C1 segment of cervical spinal cord (tissue), 14 donors: Measurements from ENCODE around the gene SYNPO.

Experiments
- DNase-seq, 14 donors: peaks; one replicate each; lab custom pipeline; 2025; lab: John Stamatoyannopoulos, UW

Gene SYNPO

DNA sequence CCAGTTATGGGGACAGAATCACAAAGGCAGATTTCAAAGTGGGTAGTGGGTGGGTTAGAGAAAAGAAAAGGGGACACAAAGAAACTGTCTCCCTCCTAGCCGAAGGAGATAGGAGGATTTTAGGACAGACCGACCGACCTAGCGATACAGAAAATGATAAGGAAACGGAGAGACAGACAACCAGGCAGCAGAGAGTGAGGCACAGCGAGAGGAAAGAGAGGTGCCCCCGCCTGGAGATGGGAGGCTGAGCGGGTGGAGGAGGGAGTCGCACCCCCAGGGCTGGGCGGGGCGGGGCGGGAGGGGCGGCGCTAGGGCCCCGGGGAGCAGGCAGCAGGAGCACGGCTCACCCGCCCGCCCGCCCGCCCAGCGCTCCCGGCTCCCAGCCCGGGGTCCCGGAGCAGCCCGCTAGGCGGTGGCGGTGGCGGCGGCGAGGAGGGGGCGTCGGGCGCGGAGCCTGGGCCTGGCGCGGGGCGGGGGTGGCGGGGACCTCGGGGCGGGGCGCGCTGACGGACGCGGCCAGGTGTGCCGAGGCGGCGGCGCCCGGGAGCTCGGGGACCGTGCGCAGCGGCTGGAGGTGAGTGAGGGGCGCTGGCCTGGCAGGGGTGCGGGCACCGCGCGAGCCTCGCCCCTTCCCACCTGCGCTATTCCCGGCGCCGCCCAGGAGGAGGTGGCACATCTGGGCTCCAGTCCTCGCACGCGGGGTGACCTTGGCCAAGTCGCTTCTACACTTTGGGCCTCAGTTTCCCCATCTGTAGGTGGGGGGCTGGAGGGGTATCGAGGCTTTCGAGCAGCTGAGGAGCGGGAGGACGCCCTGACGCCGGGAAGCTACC is 15.9 kb upstream of the SYNPO start:
- no peak for DNase-seq

DNA sequence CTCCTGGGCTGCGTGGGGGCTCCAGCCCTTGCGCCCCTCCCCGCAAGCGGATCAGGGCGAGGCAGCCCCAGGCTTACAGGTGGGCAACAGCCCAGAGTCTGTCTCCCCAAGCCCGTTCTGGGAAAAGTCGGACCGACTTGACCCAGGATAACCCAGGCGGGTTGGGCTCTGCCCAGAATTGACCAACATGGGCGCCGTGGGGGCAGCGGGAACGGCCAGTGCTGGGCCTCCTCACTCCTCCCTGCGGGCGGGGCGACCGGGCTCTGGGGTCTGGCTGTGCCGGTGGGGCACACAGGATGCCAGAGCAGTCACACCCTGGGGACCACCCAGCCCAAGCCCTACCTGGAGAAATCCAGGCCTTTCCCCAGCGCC is 15.3 kb upstream of the SYNPO start:
- peak in 1 of 14 donors; percentile 42 for DNase-seq

GRCh38 chr5:150625831-150626746 is 14.4 kb upstream of the SYNPO start:
- peak in 1 of 14 donors; percentile 33 for DNase-seq

DNA sequence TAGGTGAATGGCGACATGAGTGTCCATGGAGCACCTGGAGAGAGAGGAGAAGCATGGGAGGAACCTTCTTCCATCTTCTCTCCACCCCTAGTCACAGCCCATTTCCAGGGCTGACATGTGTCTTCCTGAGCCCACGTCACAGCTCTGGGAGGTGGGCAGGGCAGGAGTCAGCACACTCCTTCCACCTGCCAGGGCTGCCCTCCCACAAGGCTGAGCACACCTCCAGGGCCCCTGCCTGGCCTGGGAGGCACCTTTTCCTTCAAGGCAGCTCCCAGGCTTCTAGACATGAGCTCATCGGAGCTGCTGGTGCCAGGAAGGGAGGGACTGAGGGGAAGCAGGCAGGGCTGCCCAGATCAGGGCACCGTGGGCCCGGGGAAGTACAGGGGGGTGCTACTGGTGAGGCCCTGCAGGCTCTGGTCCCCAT is 13.6 kb upstream of the SYNPO start:
- DNase-seq: peak in 1 of 14 donors; percentile 44

DNA sequence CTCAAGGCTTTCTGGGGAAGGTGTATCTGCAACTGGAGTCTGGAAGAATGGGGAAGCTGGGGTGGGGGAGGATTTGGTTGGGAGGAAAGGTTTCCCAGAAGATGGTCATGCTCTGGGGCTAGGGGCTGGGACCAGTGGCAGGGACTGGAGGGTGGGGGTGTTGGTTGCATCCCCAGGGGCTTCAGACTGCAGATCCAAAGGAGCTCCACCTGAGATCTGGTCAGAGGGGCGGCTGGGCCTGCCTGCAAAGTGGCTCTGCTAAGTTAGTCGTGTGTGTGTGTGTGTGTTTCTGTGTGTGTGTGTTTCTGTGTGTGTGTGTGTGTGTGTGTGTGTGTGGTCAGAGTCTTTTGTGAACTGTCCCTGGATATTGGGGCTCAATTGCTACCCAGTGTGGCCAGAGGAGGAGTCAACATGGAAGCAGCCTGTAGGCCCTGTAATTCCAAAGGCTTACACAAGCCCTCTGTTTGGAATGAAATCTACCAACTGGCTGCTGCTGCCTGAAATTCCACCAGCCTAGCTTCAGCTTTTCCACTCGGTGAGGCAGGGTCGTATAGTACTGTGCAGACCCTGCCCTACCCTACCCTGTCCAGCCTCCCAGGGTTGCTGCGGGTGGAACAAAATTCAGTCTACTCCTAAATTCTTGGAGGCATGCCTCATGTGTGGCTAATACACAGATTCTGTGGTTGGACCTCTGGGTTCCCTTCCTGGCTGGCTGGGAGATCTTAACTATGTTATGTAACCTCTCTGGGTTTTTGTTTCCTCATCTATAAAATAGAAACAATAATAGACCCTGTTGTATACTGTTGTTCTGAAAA is 12.5 kb upstream of the SYNPO start:
- no peak for DNase-seq

DNA sequence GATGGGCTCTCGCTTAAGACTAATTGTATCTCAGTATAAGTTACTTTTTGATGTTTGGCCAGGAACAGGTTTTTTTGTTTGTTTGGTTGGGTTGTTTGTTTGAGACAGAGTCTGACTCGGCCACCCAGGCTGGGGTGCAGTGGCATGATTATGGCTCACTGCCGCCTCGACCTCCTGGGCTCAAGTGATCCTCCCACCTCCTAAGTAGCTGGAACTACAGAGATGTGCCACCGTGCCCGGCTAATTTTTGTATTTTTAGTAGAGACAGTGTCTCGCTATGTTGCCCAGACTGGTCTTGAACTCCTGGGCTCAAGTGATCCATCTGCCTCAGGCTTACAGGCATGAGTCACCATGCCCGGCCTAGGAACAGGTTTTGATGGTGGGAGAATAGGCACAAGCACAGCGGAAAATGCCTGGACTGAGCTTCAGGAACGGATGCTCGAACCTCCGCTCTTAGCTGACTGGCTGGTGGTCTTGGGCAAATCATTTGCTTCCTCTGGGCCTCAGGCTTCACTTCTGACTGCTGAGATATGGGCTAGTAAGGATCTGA is 11.4 kb upstream of the SYNPO start:
- DNase-seq: no peak

DNA sequence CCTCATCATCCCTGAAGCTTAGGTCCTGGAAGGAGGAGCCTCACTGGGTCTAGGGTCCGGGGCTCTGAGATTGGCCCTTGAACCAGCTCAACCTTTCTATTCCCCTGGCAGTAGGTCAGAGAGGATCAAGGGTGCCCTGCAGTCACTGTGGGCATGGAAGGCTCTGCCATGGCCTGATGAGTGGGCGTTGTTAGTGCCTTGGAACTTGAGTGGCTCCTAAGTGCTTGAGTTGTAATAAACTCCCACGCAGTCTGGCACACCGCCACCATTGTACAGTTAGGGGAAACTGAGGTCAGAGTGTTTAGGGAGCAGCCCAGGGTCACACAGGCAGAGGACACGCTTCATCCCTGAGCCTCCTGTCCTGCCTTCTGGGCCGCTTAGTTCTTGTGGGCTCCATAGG is 10.4 kb upstream of the SYNPO start:
- no peak for DNase-seq

GRCh38 chr5:150630461-150631325 is 9.8 kb upstream of the SYNPO start:
- no peak for DNase-seq

DNA sequence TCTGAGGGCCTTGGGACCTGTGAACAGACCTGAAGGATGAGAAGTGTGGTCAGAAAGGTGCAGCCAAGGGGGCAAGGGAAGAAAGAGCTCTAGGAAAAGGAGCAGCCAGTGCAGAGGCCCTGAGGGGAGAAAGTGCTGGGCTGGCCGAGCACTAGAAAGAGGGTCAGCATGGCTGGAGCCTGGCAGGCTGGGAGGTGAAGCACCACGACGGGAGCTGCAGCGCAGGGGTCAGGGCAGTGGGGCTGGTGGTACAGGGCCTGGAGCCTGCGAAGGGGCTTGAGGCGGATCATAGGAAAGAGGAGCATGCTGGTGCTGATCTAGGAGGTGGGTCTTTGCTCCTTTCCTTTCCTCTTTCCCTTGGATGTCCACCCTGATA is 9.1 kb upstream of the SYNPO start:
- no peak for DNase-seq

DNA sequence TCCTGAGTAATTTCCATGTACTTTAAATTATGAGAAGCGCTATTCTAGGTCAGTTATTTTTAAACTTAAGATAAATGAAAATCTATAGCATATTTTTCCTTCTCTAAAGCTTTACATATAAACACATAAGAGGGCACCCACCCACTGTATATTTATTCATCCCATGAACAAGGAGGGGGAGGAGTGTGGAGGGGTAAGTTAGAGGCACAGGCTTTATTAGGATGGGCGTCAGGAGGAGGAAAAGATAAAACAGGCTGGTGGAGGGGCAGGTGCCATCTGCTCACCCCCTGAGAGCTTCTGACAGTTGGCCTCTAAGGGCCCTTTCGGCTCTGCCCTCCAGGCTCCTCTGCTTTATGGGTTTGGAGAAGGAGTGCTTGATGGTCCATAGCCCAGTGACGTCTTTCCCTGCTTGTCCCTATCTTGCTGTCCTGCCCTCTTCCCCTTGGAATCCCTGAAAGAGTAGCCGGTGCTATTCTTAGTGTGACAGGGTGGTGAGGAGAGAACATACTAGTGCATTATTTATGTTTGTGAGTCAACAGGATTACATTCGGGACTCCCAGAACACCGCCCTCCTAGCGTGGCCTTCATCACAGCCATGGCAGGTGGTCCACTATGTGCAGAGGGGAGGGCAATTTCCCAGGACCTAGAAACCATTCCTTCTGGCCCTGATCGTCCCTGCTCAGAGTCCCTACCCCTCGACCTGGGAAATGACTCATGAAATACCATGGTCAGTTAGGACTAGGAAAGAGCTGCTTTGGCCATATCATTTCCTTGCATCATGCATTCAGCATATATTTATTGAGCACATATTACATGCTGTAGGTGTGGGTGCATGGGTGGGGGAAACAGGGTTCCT is 7.9 kb upstream of the SYNPO start:
- no peak for DNase-seq

- DNase-seq: no peak
Measured at GRCh38 chr5:150633429-150633828, 7.0 kb upstream of the SYNPO start.

- peak in 2 of 14 donors; percentile 23 to 66 for DNase-seq
Measured at GRCh38 chr5:150636391-150637244, 3.8 kb upstream of the SYNPO start.

DNA sequence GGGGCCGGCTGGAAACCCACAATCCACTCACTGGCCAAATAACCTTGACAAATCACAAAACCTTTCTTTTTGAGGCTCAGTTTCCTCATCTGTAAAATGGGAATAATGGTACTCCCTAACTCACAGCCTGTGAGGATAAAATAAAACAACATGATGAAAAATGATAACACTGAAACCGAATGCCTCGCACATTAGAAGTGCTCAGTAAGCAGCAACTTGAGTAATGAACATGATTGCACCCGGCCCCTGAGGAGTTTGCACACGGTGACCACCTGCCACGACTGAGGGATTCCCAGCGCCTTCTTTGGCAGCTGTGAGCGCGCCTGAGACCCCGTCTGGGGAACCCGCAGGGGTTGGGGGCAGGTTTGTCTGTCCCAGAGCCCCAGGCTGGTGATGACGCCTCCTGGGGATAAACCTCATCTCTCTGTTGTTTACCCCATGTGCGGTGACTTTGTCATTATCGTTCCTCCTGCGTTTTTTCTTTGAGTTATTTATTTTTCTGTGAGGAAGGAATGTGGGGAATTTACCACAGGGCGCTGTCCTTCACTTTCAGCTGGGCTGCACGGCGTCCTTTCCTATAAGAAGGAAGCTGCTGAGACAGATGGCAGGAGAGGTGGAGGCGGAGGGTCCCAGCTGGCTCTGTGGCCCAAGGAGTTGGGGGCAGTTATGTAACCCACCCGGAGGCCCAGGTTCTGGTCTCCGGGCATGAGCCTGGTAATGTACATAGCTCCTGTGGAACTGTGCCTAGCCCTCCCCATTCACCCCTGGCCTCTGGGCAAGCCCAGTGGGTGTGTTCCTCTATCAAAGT is 3.0 kb upstream of the SYNPO start:
- DNase-seq: no peak

- DNase-seq: no peak
Measured at GRCh38 chr5:150638053-150638444, 2.4 kb upstream of the SYNPO start.

DNA sequence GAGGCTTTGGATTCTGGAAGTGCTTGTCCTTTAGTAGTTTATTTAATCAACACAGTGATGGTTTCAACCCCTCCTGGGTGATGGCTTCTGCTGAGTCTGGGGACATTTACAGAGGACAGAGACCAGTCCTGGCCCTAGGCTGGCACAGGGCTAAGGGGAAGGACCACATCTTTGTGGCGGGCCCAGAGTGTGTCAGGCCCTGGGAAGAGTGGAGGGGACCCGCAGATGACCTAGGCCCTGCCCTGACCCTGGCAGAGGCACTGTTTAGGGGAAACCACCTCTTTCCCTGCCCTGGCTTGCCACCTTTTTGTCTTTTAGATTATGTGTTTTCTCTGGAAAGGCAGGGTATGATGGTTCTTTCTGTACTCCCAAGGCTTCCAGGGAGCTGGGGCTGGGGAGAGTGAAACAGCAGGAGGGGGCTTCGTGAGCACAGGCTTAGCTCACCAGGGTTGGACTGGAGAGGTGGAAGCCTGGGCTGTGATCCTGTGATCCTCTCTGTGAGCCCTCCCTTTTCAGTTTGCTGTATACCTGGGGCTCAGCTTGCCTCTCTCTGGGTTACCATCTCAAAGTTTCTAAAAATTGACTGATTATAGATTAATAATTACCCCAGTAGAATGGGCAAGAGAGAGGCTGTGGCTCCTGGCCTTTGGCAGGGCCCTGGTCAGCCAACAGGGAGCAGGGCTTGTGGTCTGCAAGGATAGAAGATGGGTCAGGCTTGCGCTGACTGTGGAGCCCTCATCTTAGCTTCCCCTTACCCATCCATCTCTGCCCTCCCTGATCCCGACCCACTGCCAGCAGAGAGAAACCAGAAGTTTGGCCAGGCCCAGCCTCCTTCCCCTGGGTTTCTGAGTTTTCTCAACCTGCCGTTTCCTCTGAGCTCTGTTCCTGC is 1.7 kb upstream of the SYNPO start:
- no peak for DNase-seq

DNA sequence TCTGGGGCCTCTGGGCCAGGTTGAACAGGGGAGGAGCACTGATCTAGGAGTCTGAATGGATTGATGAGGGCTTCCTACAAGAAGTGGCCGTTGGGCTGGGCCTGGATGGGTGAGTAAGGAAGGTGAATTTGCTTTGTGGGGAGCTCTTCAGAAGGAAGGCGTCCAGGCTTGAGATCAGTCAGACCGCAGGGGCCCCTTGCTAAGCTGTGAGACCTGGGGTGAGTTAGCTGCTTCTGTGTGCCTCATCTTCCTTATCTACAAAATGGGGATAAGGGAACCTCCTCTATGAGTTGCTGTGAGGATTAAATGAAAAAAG is 1.1 kb upstream of the SYNPO start:
- no peak for DNase-seq

DNA sequence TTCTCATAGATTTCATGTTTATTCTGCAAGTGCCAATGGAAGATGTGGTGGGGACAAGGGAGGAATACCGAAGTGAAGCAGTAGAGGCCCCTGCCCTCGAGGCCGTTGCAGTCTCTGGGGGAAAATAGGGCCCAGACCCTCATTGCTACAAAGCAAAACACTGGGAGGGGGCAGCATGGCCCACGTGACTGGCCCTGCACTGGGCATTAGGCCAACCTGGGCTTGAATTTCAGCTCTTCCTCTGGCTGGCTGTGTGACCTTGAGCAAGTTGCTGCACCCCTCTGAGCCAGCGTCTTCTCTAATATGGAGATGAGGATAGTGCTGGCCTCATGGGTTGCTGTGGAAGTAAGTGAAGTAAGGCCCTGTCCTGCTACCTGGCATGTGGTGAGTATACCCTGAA is 709 bp upstream of the SYNPO start:
- no peak for DNase-seq
